SK-N-SH (cell line): ENCODE data around the gene EEF2K. TPM values are rescaled to one million over a fixed set of nuclear protein-coding genes. Genes with fewer than 3 reads are reported as not detected.
"Not testable (repeated sequence)": the region's sequence is repeated elsewhere in the genome, so short reads cannot be mapped to it uniquely, and the experiment has no call there.

ENCODE experiments used
- CTCF ChIA-PET: fragments of 300-600, 350-600 bp; formaldehyde crosslinking; extraction: SDS; loops from one replicate; lab custom pipeline; 2021; lab: Yijun Ruan, JAX
- POLR2A ChIA-PET: fragments of 350-600 bp; sonication (Branson Sonifier 250); formaldehyde crosslinking; extraction: SDS; loops from one replicate; lab custom pipeline; 2020; ENCODE audit warnings: antibody characterized with exemption, inconsistent platforms; lab: Yijun Ruan, JAX
- DNase-seq: peaks from one replicate; pipeline ENCODE4 v3.0.0; 2012
- H2AFZ ChIP-seq: fragments of 200-600 bp; sonication (generic); 2 replicates; pipeline ENCODE4 v1.8.1; 2016; ENCODE audit warnings: antibody characterized with exemption, mild to moderate bottlenecking, low read depth
- H3F3A ChIP-seq: fragments of 200-600 bp; sonication (generic); replicated peaks from 2 replicates; pipeline ENCODE3; 2016; ENCODE audit warnings: antibody characterized with exemption, mild to moderate bottlenecking; ENCODE audit not compliant: insufficient read depth
- H3K27ac ChIP-seq, 2 experiments: fragments of 200-500 bp in 1 of 2; fragments of 200-600 bp in 1 of 2; sonication (Bioruptor generic) in 1 of 2; sonication (generic), shearing (Covaris generic) in 1 of 2; 2 replicates each; pipeline versions ENCODE4 v1.5.1 to v1.6.1; 2014 to 2016; ENCODE audit warnings: low read depth in 2 of 2, inconsistent platforms in 1 of 2, low read length in 1 of 2, mild to moderate bottlenecking in 1 of 2, mixed read lengths in 1 of 2
- H3K27me3 ChIP-seq: fragments of 200-600 bp; sonication (generic), shearing (Covaris generic); 2 replicates; pipeline ENCODE4 v1.6.1; 2016; ENCODE audit warnings: mixed run types; ENCODE audit not compliant: insufficient read depth
- H3K36me3 ChIP-seq, 2 experiments: fragments of 200-500 bp in 1 of 2; fragments of 200-600 bp in 1 of 2; sonication (Bioruptor generic) in 1 of 2; sonication (generic) in 1 of 2; replicated peaks in 1 of 2; 2 replicates each; pipeline versions ENCODE3 to v1.5.1; 2014 to 2016; ENCODE audit warnings: low read length in 1 of 2, mild to moderate bottlenecking in 1 of 2; ENCODE audit not compliant: insufficient read depth in 2 of 2, control insufficient read depth in 1 of 2
- H3K4me1 ChIP-seq, 2 experiments: fragments of 200-500 bp in 1 of 2; fragments of 200-600 bp in 1 of 2; sonication (Bioruptor generic) in 1 of 2; sonication (generic), shearing (Covaris generic) in 1 of 2; 2 replicates each; pipeline versions ENCODE4 v1.5.1 to v1.6.1; 2014 to 2016; ENCODE audit warnings: low read depth in 1 of 2, low read length in 1 of 2, mixed run types in 1 of 2; ENCODE audit not compliant: insufficient read depth in 2 of 2, control insufficient read depth in 1 of 2
- H3K4me2 ChIP-seq: fragments of 200-600 bp; sonication (generic), shearing (Covaris generic); 2 replicates; pipeline ENCODE4 v1.6.1; 2017; ENCODE audit warnings: mixed run types
- H3K4me3 ChIP-seq, 2 experiments: fragments of 200-500 bp in 1 of 2; fragments of 200-600 bp in 1 of 2; sonication (Bioruptor generic) in 1 of 2; sonication (generic), shearing (Covaris generic) in 1 of 2; 2 replicates each; pipeline versions ENCODE4 v1.5.1 to v1.8.1; 2014 to 2016; ENCODE audit warnings: low read depth in 2 of 2, inconsistent platforms in 1 of 2, low read length in 1 of 2, mild to moderate bottlenecking in 1 of 2, mixed read lengths in 1 of 2, moderate library complexity in 1 of 2
- H3K79me2 ChIP-seq: fragments of 200-600 bp; sonication (generic); 2 replicates; pipeline ENCODE4 v1.8.1; 2017; ENCODE audit warnings: mild to moderate bottlenecking; ENCODE audit not compliant: insufficient read depth
- H3K9ac ChIP-seq: fragments of 200-600 bp; sonication (generic); 2 replicates; pipeline ENCODE4 v1.6.1; 2017; ENCODE audit warnings: mixed run types
- H3K9me2 ChIP-seq: fragments of 200-600 bp; sonication (generic); 2 replicates; pipeline ENCODE4 v1.6.1; 2017; ENCODE audit warnings: mixed run types
- H3K9me3 ChIP-seq: fragments of 200-600 bp; sonication (generic); 2 replicates; pipeline ENCODE4 v1.6.1; 2017; ENCODE audit warnings: mixed run types, mild to moderate bottlenecking, moderate library complexity
- H4K20me1 ChIP-seq: fragments of 200-600 bp; sonication (generic); 2 replicates; pipeline ENCODE4 v1.6.1; 2017; ENCODE audit warnings: mild to moderate bottlenecking, mixed run types; ENCODE audit not compliant: insufficient read depth
- ELF1 ChIP-seq: IDR thresholded peaks from 2 replicates; pipeline ENCODE4 v1.4.0; 2012
- FOXM1 ChIP-seq: IDR thresholded peaks from 2 replicates; pipeline ENCODE4 v1.4.0; 2012; ENCODE audit warnings: low read depth, mild to moderate bottlenecking
- GABPA ChIP-seq: IDR thresholded peaks from 2 replicates; pipeline ENCODE4 v1.4.0; 2012; ENCODE audit warnings: low read depth, mild to moderate bottlenecking
- SMC3 ChIP-seq: IDR thresholded peaks from 2 replicates; pipeline ENCODE4 v1.6.1; 2012; ENCODE audit warnings: low read depth, low read length, improper control_type of control experiment
- TAF1 ChIP-seq: IDR thresholded peaks from 2 replicates; pipeline ENCODE4 v1.6.1; 2012; ENCODE audit warnings: low read depth, mild to moderate bottlenecking, low read length, moderate library complexity, borderline replicate concordance
- USF1 ChIP-seq: IDR thresholded peaks from 2 replicates; pipeline ENCODE4 v1.4.0; 2012; ENCODE audit warnings: low read depth, borderline replicate concordance
- WGBS: methylation state at CpG from one replicate; pipeline ENCODE4 v1.1.6; 2017; ENCODE audit warnings: low lambda C conversion rate; 5-methylcytosine and 5-hydroxymethylcytosine counted together
- polyA plus RNA-seq, 3 experiments: library from polyadenylated mRNA; depleted of rRNA; stranded (reverse); fragments of >200 nt; gene quantifications; 2 replicates each; pipeline ENCODE4 v1.2.3, GENCODE V29; 2012
- TF ChIP-seq, protein P1 (sequence below): IDR thresholded peaks from 2 replicates; pipeline ENCODE4 v1.4.0; 2012; ENCODE audit warnings: low read depth
- TF ChIP-seq, protein P2 (sequence below): IDR thresholded peaks from 2 replicates; pipeline ENCODE4 v1.6.1; 2012; ENCODE audit warnings: mild to moderate bottlenecking, low read depth, low read length, moderate library complexity
- TF ChIP-seq, protein P3 (sequence below): fragments of 150-350 bp; IDR thresholded peaks from 2 replicates; pipeline ENCODE4 v1.6.1; 2016; ENCODE audit warnings: mild to moderate bottlenecking, low read depth, low read length

Gene EEF2K
- polyA plus RNA-seq, 1 of the 3 experiments (the other 2 are of a cell fraction) = 8.0 TPM

- TF ChIP-seq, protein P1, sequence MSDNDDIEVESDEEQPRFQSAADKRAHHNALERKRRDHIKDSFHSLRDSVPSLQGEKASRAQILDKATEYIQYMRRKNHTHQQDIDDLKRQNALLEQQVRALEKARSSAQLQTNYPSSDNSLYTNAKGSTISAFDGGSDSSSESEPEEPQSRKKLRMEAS = no peak
- TF ChIP-seq SMC3 = peak; percentile 57
- TF ChIP-seq GABPA = no peak
- TF ChIP-seq ELF1 = no peak
- TF ChIP-seq, protein P2, sequence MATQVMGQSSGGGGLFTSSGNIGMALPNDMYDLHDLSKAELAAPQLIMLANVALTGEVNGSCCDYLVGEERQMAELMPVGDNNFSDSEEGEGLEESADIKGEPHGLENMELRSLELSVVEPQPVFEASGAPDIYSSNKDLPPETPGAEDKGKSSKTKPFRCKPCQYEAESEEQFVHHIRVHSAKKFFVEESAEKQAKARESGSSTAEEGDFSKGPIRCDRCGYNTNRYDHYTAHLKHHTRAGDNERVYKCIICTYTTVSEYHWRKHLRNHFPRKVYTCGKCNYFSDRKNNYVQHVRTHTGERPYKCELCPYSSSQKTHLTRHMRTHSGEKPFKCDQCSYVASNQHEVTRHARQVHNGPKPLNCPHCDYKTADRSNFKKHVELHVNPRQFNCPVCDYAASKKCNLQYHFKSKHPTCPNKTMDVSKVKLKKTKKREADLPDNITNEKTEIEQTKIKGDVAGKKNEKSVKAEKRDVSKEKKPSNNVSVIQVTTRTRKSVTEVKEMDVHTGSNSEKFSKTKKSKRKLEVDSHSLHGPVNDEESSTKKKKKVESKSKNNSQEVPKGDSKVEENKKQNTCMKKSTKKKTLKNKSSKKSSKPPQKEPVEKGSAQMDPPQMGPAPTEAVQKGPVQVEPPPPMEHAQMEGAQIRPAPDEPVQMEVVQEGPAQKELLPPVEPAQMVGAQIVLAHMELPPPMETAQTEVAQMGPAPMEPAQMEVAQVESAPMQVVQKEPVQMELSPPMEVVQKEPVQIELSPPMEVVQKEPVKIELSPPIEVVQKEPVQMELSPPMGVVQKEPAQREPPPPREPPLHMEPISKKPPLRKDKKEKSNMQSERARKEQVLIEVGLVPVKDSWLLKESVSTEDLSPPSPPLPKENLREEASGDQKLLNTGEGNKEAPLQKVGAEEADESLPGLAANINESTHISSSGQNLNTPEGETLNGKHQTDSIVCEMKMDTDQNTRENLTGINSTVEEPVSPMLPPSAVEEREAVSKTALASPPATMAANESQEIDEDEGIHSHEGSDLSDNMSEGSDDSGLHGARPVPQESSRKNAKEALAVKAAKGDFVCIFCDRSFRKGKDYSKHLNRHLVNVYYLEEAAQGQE = 0 out of 2 replicates have a peak, but pooled peaks have one; percentile 38
- TF ChIP-seq, all 33 proteins: peak for 9
Measured at GRCh38 chr16:22195695-22196558, 10.2 kb upstream of the EEF2K start (continued).

DNA sequence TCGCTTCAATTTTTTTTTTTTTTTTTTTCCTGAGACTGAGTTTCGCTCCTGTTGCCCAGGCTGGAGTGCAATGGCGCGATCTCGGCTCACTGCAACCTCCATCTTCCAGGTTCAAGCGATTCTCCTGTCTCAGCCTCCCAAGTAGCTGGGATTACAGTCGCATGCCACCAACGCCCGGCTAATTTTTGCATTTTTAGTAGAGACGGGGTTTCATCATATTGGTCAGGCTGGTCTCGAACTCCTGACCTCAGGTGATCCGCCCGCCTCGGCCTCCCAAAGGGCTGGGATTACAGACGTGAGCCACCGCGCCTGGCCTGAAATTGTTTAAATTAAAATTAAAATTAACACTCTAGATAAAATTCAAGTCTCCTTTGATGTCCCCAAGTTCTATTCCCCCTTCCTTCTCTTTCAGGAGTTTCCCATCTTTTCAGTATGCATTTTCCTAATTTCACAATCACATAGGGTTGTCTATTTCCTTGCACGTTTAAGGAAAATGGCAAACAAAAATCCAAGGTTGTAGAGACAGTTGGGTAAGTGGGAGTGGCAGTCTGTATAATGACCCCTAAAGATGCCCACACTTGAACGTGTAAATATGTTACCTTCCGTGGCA is 9.4 kb upstream of the EEF2K start:
- H3K9me3 ChIP-seq, H4K20me1 ChIP-seq, H3K36me3 ChIP-seq, H3K27ac ChIP-seq, DNase-seq, H3K27me3 ChIP-seq, H3K79me2 ChIP-seq, H3K4me1 ChIP-seq, H3K9me2 ChIP-seq: not testable (repeated sequence)
- Histone ChIP-seq H3K4me3 (peak overlapping the region; percentile 62 to 87), H3K4me2 (peak overlapping the region; percentile 77), H3F3A (peaks cover 42% of the 10 kb centered on the region), H3K9ac (peak overlapping the region; percentile 63; the same call in 1 of the 2 replicates), H2AFZ (peak overlapping the region; percentile 92)
- WGBS = 25% methylated on average over 20 of the region's 20 CpGs
- POLR2A ChIA-PET = interaction anchor here (0.6 kb wide), 1 partner anchor 101 kb away, joined by 3 read pairs; no protein-coding TSS in a partner anchor
- CTCF ChIA-PET = interaction anchor here (0.6 to 9.3 kb wide), 9 partner anchors 10 to 114 kb away, joined by 3 to 115 read pairs (median 4); partner anchors contain the start of genes EEF2K and POLR3E

DNA sequence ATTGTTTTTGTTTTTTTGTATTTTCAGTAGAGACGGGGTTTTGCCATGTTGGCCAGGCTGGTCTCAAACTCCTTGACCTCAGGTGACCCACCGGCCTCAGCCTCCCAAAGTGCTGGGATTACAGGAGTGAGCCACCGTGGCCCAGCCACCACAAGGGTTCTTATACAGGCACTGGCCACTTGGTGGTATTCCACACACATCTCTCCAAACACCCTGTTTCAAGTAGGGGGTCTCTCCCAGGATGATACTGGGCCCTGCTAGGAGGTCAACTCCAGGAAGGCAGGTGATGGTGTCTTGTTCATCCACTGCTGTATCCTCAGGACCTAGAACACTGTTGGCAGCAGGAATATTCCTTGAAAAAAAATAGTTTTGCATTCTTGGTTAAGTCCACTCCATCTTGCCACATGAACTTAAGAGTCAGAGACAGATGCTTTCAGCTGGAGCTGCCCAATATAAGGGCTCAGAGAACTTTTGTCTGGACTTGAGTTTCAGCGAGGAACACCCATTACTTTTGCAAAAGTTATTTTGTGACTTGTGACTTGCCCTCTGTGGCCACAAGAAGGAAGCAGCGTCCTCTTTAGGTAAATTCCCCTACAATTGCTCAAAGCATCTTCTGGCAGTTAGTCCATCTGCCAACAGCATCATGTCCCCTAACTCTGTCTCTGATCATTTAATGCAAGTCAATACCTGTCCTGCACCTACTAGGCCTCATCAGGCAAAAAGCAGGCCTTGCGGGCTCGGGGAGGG is 7.4 kb upstream of the EEF2K start:
- ChIA-PET CTCF (interaction anchor here (1.6 to 9.3 kb wide), 2 partner anchors 8 to 100 kb away, joined by 4 to 115 read pairs; partner anchors contain the start of genes EEF2K and POLR3E), POLR2A (no interaction called here)
- TF ChIP-seq USF1 (no peak), GABPA (no peak), TAF1 (no peak), FOXM1 (no peak)
- TF ChIP-seq, protein P3, sequence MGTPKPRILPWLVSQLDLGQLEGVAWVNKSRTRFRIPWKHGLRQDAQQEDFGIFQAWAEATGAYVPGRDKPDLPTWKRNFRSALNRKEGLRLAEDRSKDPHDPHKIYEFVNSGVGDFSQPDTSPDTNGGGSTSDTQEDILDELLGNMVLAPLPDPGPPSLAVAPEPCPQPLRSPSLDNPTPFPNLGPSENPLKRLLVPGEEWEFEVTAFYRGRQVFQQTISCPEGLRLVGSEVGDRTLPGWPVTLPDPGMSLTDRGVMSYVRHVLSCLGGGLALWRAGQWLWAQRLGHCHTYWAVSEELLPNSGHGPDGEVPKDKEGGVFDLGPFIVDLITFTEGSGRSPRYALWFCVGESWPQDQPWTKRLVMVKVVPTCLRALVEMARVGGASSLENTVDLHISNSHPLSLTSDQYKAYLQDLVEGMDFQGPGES = no peak
- H2AFZ ChIP-seq = peak overlapping the region; percentile 88; the same call in 1 of the 2 replicates
- H3K79me2 ChIP-seq = no peaks in the 10 kb centered on the region
- H3K9me3 ChIP-seq = no peaks in the 10 kb centered on the region
- no peaks in the 10 kb centered on the region for H4K20me1 ChIP-seq
- 89% methylated on average over 7 of the region's 7 CpGs for WGBS
- peak overlapping the region; percentile 62 for H3K9ac ChIP-seq
- H3F3A ChIP-seq = peaks cover 42% of the 10 kb centered on the region
- no peaks in the 10 kb centered on the region for H3K9me2 ChIP-seq
- peak overlapping the region in 1 of 2 experiments; percentile 79; a peak in 2 of 4 replicates for H3K27ac ChIP-seq
- H3K27me3 ChIP-seq = no peaks in the 10 kb centered on the region
- H3K36me3 ChIP-seq = no peaks in the 10 kb centered on the region
- DNase-seq = no peak
- no peak overlapping the region for H3K4me3 ChIP-seq
- peaks cover 4 to 8% of the 10 kb centered on the region in 2 experiments; a peak in 2 of 4 replicates for H3K4me1 ChIP-seq
- peak overlapping the region; percentile 46; the same call in 1 of the 2 replicates for H3K4me2 ChIP-seq
